Stimulated activated CD4-positive, alpha-beta T cell treated with anti-CD3 and anti-CD28 coated beads, Interleukin-12 subunit alpha, Interleukin-12 subunit beta, amount 100 ng/mL, for 4 hours (primary cell): ENCODE results near the gene TRIM27.
"Not testable (repeated sequence)": the region's sequence is repeated elsewhere in the genome, so short reads cannot be mapped to it uniquely, and the experiment has no call there.

Source experiments
- DNase-seq: peaks from one replicate; pipeline ENCODE4 v3.0.0-alpha.2; 2020

TRIM27 gene

GRCh38 chr6:28862077-28862476, 61.7 kb downstream of the TRIM27 start:
- no peak for DNase-seq

GRCh38 chr6:28861339-28861738, 62.4 kb downstream of the TRIM27 start:
- DNase-seq = no peak

- DNase-seq = no peak
Measured at GRCh38 chr6:28860581-28860980, 63.2 kb downstream of the TRIM27 start.

- no peak for DNase-seq
Measured at GRCh38 chr6:28858963-28859362, 64.8 kb downstream of the TRIM27 start.

DNA sequence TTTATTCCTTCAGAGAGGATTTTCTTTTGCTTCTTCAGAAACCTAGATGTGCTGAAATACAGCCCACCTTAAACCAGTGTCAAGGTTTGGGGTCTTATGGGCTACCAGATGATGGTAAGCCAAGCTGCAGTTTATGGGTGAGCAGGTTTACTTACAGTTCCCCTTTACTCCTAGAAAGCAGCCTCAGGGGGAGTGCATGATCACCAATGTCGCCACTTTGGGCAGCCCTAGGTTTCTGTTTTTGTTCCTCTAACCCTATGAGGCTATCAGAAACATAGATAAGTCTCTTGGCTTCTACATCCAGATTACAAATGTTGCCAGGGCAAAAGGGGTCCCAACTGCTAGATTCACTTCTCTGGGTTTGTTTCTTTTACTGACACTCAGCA, 67.2 kb downstream of the TRIM27 start:
- DNase-seq = no peak

DNA sequence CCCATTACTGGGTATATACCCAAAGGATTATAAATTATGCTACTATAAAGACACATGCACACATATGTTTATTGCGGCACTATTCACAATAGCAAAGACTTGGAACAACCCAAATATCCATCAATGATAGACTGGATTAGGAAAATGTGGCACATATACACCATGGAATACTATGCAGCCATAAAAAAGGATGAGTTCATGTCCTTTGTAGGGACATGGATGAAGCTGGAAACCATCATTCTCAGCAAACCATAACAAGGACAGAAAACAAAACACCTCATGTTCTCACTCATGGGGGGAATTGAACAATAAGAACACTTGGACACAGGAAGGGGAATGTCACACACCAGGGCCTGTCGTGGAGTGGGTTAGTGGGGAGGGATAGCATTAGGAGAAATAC, 69.4 kb downstream of the TRIM27 start:
- not testable (repeated sequence) for DNase-seq
